Measurements from ENCODE around the gene PRRG2.

GRCh38 chr19:49594157-49594992 lies 13.3 kb downstream of the PRRG2 start:
- TF ChIP-seq ZNF384 (IDR thresholded peaks at IDR 0.05): no peak; the same call in 1 of the 2 replicates
- no peak for TF ChIP-seq SUZ12 (IDR thresholded peaks at IDR 0.05)
- no peak for TF ChIP-seq FOXK2 (IDR thresholded peaks at IDR 0.05)
- TF ChIP-seq FOXM1 (IDR thresholded peaks at IDR 0.05; ENCODE audit: borderline replicate concordance): no peak
- no peak for TF ChIP-seq ELF4 (IDR thresholded peaks at IDR 0.05)
- TF ChIP-seq SP1 (IDR thresholded peaks at IDR 0.05): no peak
- TF ChIP-seq PKNOX1 (IDR thresholded peaks at IDR 0.05): no peak
- no peak for TF ChIP-seq L3MBTL2 (conservative IDR thresholded peaks at IDR 0.05)
- no peak for TF ChIP-seq BHLHE40 (IDR thresholded peaks at IDR 0.05; ENCODE audit: borderline replicate concordance)
- TF ChIP-seq NFRKB (IDR thresholded peaks at IDR 0.05): no peak
- no peak for TF ChIP-seq FOXA1 (IDR thresholded peaks at IDR 0.05)
- TF ChIP-seq TARDBP (IDR thresholded peaks at IDR 0.05): no peak

Data from HEK293T (cell line).